Ishikawa (cell line): ENCODE data around the gene PSTPIP1.

Experiments
- CEBPB ChIP-seq: IDR thresholded peaks from 2 replicates; pipeline ENCODE4 v1.6.1; 2012
- EP300 ChIP-seq: IDR thresholded peaks from 2 replicates; pipeline ENCODE4 v1.6.1; 2012; ENCODE audit warnings: borderline replicate concordance
- FOXM1 ChIP-seq: IDR thresholded peaks from 2 replicates; pipeline ENCODE4 v1.6.1; 2012; ENCODE audit warnings: low read depth, borderline replicate concordance
- RAD21 ChIP-seq: IDR thresholded peaks from 2 replicates; pipeline ENCODE4 v1.6.1; 2012; ENCODE audit warnings: low read depth

GRCh38 chr15:77023576-77024272, 28.8 kb downstream of the PSTPIP1 start:
- no peak for TF ChIP-seq EP300
- no peak for TF ChIP-seq CEBPB
- TF ChIP-seq RAD21 = no peak
- TF ChIP-seq FOXM1 = no peak
